ENCODE data around the gene ETS2.
"Not testable (repeated sequence)": the region's sequence is repeated elsewhere in the genome, so short reads cannot be mapped to it uniquely, and the experiment has no call there.

ETS2 gene

DNA sequence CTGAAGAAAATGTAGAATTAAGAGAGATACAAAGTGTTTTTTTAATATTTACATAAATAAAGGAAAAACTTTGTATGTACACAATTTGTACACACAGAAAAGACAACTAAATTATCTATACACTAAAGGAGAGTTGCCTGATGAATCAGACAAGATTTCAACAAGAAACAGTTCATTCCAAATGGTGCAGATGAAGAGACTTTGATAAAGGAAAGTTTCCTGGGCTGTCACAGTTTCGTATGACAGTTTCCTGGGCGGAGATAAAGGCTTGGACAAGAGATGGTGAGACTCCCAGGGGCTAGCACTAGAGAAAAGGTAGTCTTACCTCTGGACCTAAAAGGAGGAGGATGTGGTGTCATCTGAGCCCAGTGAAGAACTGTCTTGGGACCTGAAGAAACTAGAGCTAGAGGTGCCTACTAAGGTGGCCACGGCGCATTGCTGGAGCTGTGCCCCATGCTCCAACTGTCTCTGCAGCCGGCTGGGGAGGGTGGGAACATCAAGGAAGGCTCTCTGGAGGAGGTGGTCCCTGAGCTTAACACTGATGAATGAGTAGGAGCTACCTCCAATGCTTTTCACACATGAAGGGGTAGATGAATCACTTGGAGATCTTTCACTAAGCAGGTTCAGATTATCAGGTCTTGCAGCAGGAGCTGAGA is 32.2 kb downstream of the ETS2 start:
- no peaks in the 10 kb centered on the region for H3K27me3 ChIP-seq (ENCODE audit: control insufficient read depth, insufficient read depth, low read length, poor library complexity, severe bottlenecking)
- no peaks in the 10 kb centered on the region for H3K4me1 ChIP-seq (ENCODE audit: control insufficient read depth, insufficient read depth, low read length)
- no peak overlapping the region for H3K4me3 ChIP-seq (ENCODE audit: insufficient read depth, low read depth, low read length)
- no peak overlapping the region for H3K27ac ChIP-seq (ENCODE audit: insufficient read depth, low read depth, low read length, poor library complexity, severe bottlenecking)
- no peaks in the 10 kb centered on the region for H3K36me3 ChIP-seq (ENCODE audit: control insufficient read depth, insufficient read depth, low read length)
- WGBS, 2 experiments: 74 to 75% methylated on average over 5 of the region's 5 CpGs
- no peaks in the 10 kb centered on the region for H3K9me3 ChIP-seq (ENCODE audit: control insufficient read depth, low read length)

DNA sequence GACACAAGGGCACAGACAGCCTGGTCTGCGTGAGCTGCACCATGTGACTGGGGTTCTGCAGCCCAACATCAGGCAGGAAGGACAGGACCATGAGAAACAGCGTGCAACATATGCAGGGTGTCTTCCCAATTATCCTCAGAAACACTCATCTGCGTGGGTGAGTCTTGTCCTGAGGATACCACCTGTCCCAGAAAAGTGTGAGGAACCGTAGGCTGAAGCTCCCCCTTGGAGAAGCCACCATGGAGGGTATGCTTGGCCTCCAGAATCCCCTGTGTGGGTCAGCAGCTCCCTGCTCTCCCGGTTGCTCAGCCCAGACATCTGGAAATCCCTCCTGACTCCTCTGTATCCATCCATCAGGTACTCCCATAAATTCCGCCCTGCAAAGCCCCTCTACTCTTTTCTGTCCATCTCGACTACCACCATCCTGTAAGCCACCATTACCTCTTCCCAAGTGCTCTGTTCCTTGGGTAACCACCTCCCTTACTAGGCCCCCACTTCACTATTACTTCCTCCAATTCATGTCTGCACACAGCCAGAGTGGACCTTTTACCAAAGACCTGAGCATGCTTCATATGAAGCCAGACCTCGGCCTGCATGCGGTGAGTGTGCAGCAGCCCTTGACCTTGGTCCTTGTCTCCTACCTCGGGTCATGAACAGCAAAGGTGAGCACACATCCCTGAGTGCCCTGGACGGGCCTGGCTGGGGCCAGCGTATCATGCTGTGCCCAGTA is 33.0 kb downstream of the ETS2 start:
- WGBS, 2 experiments: 93 to 94% methylated on average over 12 of the region's 12 CpGs
- Histone ChIP-seq H3K4me1 (ENCODE audit: control insufficient read depth, insufficient read depth, low read length) (no peaks in the 10 kb centered on the region), H3K27ac (ENCODE audit: insufficient read depth, low read depth, low read length, poor library complexity, severe bottlenecking) (no peak overlapping the region), H3K36me3 (ENCODE audit: control insufficient read depth, insufficient read depth, low read length) (no peaks in the 10 kb centered on the region), H3K27me3 (ENCODE audit: control insufficient read depth, insufficient read depth, low read length, poor library complexity, severe bottlenecking) (no peaks in the 10 kb centered on the region), H3K4me3 (ENCODE audit: insufficient read depth, low read depth, low read length) (no peak overlapping the region), H3K9me3 (ENCODE audit: control insufficient read depth, low read length) (no peaks in the 10 kb centered on the region)

DNA sequence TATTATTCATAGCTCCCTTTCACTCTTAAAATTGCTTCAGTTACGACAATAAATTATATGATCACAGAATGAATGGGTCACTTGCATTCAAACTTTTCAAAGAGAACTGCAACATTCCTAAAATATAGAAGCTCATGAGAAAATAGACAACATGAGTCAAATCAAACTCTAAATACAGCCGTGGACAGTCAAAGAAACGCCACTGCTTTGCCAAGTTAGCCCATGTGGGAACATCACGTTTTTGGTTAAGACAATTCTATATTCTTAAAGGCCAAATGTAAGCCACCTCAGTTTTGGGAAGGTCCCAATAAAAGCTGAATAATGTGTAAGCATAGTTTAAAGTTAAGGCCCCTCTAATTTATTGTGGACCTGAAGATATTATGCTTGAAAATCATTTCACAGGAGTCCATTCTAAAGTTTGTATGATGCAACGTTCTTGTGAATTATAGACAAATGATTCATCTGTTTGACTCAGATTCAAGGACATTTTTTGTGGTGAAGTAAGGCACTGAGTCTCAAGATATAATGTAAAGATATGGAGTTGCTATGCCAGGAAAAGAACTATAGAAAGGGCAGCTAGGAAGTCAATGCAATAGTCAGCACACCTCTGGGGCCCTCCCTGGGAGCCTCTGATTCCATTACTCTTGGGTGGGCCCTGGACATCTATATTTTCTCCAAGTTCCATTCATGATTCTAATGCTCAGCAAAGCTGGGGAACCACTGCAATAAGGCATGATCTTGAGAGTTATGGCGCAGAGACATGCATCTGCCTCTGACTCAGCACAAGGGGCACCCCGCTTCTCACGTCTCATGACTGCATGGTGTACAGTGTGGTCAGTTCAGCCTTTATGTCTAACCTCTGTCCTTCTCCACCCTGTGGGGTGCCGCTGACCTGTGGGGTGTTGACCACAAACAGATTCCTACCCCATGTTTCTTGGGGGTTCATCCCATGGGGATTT is 33.9 kb downstream of the ETS2 start:
- 93% methylated on average over 9 of the region's 9 CpGs for WGBS, 2 experiments
- Histone ChIP-seq H3K4me3 (ENCODE audit: insufficient read depth, low read depth, low read length) (no peak overlapping the region), H3K27ac (ENCODE audit: insufficient read depth, low read depth, low read length, poor library complexity, severe bottlenecking) (no peak overlapping the region), H3K36me3 (ENCODE audit: control insufficient read depth, insufficient read depth, low read length) (no peaks in the 10 kb centered on the region), H3K9me3 (ENCODE audit: control insufficient read depth, low read length) (no peaks in the 10 kb centered on the region), H3K4me1 (ENCODE audit: control insufficient read depth, insufficient read depth, low read length) (no peaks in the 10 kb centered on the region), H3K27me3 (ENCODE audit: control insufficient read depth, insufficient read depth, low read length, poor library complexity, severe bottlenecking) (no peaks in the 10 kb centered on the region)

GRCh38 chr21:38840456-38841300 is 34.9 kb downstream of the ETS2 start:
- H3K4me1 ChIP-seq (ENCODE audit: control insufficient read depth, insufficient read depth, low read length): no peaks in the 10 kb centered on the region
- H3K36me3 ChIP-seq (ENCODE audit: control insufficient read depth, insufficient read depth, low read length): no peaks in the 10 kb centered on the region
- H3K4me3 ChIP-seq (ENCODE audit: insufficient read depth, low read depth, low read length): no peak overlapping the region
- WGBS, 2 experiments: 94 to 95% methylated on average over 17 of the region's 17 CpGs
- H3K27ac ChIP-seq (ENCODE audit: insufficient read depth, low read depth, low read length, poor library complexity, severe bottlenecking): no peak overlapping the region
- H3K27me3 ChIP-seq (ENCODE audit: control insufficient read depth, insufficient read depth, low read length, poor library complexity, severe bottlenecking): no peaks in the 10 kb centered on the region
- no peaks in the 10 kb centered on the region for H3K9me3 ChIP-seq (ENCODE audit: control insufficient read depth, low read length)

DNA sequence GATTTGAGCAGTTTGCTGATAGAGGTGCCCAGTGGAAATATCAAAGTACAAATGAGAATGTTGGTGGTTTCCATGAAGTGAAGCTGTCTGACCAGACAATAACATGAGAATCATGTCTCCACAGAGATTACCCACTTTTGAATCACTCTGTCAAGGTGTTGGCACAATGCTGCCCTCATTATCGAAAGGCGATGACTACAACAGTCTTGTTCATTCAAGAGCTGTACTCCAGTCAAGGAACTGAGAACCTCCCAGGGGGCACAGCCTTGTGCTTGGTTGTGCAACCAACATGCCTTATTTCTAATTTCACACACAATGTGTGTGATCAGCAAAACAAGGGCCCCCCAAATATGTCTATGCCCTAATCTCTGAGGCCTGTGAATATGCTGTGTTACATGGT is 35.7 kb downstream of the ETS2 start:
- H3K9me3 ChIP-seq (ENCODE audit: control insufficient read depth, low read length): no peaks in the 10 kb centered on the region
- no peaks in the 10 kb centered on the region for H3K27me3 ChIP-seq (ENCODE audit: control insufficient read depth, insufficient read depth, low read length, poor library complexity, severe bottlenecking)
- H3K27ac ChIP-seq (ENCODE audit: insufficient read depth, low read depth, low read length, poor library complexity, severe bottlenecking): no peak overlapping the region
- no peak overlapping the region for H3K4me3 ChIP-seq (ENCODE audit: insufficient read depth, low read depth, low read length)
- WGBS, 2 experiments: 94 to 98% methylated on average over 2 of the region's 2 CpGs
- no peaks in the 10 kb centered on the region for H3K4me1 ChIP-seq (ENCODE audit: control insufficient read depth, insufficient read depth, low read length)
- H3K36me3 ChIP-seq (ENCODE audit: control insufficient read depth, insufficient read depth, low read length): no peaks in the 10 kb centered on the region

- Histone ChIP-seq H3K4me1 (ENCODE audit: control insufficient read depth, insufficient read depth, low read length) (no peaks in the 10 kb centered on the region), H3K27ac (ENCODE audit: insufficient read depth, low read depth, low read length, poor library complexity, severe bottlenecking) (no peak overlapping the region), H3K36me3 (ENCODE audit: control insufficient read depth, insufficient read depth, low read length) (no peaks in the 10 kb centered on the region), H3K27me3 (ENCODE audit: control insufficient read depth, insufficient read depth, low read length, poor library complexity, severe bottlenecking) (no peaks in the 10 kb centered on the region), H3K4me3 (ENCODE audit: insufficient read depth, low read depth, low read length) (no peak overlapping the region), H3K9me3 (ENCODE audit: control insufficient read depth, low read length) (no peaks in the 10 kb centered on the region)
- WGBS, 2 experiments: 71 to 93% methylated on average over 3 to 4 of the region's 4 CpGs
Observed at GRCh38 chr21:38842079-38842478, 36.4 kb downstream of the ETS2 start.

GRCh38 chr21:38843379-38843778 is 37.6 kb downstream of the ETS2 start:
- no peaks in the 10 kb centered on the region for H3K27me3 ChIP-seq (ENCODE audit: control insufficient read depth, insufficient read depth, low read length, poor library complexity, severe bottlenecking)
- no peak overlapping the region for H3K27ac ChIP-seq (ENCODE audit: insufficient read depth, low read depth, low read length, poor library complexity, severe bottlenecking)
- H3K36me3 ChIP-seq (ENCODE audit: control insufficient read depth, insufficient read depth, low read length): no peaks in the 10 kb centered on the region
- H3K9me3 ChIP-seq (ENCODE audit: control insufficient read depth, low read length): no peaks in the 10 kb centered on the region
- no peak overlapping the region for H3K4me3 ChIP-seq (ENCODE audit: insufficient read depth, low read depth, low read length)
- H3K4me1 ChIP-seq (ENCODE audit: control insufficient read depth, insufficient read depth, low read length): no peaks in the 10 kb centered on the region
- WGBS, 2 experiments: 92 to 94% methylated on average over 5 of the region's 5 CpGs

DNA sequence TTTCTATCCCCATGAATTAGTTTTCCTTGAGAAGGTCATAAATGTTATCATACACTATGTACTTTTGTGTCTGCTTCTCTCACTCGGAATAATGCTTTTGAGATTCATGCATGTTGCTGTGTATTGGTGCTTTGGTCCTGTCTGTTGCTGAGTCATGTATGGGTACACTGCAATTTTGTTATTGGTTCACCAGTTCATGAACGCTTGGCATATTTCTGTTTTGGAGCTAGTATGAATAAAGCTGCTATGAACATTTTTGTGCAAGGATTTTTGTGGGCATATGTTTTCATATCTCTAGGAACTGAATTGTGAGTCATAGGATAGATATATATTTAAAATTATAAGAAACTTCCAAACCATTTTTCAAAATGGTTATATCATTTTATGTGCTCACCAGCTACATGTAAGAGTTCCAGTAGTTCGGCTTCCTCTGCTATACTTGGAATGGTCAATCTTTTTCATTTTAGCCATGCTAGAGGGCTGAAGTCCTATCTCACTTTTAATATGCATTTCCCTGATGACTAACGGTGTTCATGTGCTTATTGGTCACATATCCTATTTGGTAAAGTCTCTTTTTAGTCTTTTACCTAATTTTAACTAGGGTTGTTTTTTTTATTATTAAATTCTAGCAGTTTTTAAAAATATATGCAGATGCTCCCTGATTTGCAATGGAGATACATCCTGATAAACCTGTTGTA is 38.2 kb downstream of the ETS2 start:
- H3K4me1 ChIP-seq (ENCODE audit: control insufficient read depth, insufficient read depth, low read length): no peaks in the 10 kb centered on the region
- no peaks in the 10 kb centered on the region for H3K27me3 ChIP-seq (ENCODE audit: control insufficient read depth, insufficient read depth, low read length, poor library complexity, severe bottlenecking)
- H3K4me3 ChIP-seq (ENCODE audit: insufficient read depth, low read depth, low read length): no peak overlapping the region
- 98 to 100% methylated on average over 3 to 4 of the region's 4 CpGs for WGBS, 2 experiments
- no peak overlapping the region for H3K27ac ChIP-seq (ENCODE audit: insufficient read depth, low read depth, low read length, poor library complexity, severe bottlenecking)
- H3K9me3 ChIP-seq (ENCODE audit: control insufficient read depth, low read length): no peaks in the 10 kb centered on the region
- H3K36me3 ChIP-seq (ENCODE audit: control insufficient read depth, insufficient read depth, low read length): no peaks in the 10 kb centered on the region

DNA sequence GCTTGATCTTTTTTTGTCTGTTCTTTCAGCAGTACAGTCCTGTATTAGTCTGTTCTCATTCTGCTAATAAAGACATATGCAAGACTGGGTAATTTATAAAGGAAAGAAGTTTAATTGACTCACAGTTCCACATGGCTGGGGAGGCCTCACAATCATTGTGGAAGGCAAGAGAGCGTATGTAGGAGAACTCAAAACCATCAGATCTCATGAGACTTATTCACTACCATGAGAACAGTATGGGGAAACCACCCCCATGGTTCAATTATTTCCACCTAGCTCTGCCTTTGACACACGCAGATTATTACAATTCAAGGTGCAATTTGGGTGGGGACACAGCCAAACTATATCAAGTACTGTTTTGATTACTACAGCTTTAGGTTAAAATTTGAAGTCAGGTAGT is 39.6 kb downstream of the ETS2 start:
- 90 to 97% methylated on average over 2 of the region's 2 CpGs for WGBS, 2 experiments
- not testable (repeated sequence) for H3K4me1 ChIP-seq (ENCODE audit: control insufficient read depth, insufficient read depth, low read length); H3K27ac ChIP-seq (ENCODE audit: insufficient read depth, low read depth, low read length, poor library complexity, severe bottlenecking); H3K36me3 ChIP-seq (ENCODE audit: control insufficient read depth, insufficient read depth, low read length); H3K27me3 ChIP-seq (ENCODE audit: control insufficient read depth, insufficient read depth, low read length, poor library complexity, severe bottlenecking); H3K4me3 ChIP-seq (ENCODE audit: insufficient read depth, low read depth, low read length); H3K9me3 ChIP-seq (ENCODE audit: control insufficient read depth, low read length)
